Panc1 (cell line): Measurements from ENCODE around the gene ADAM10. TPM values are rescaled to one million over a fixed set of nuclear protein-coding genes. Genes with fewer than 3 reads are reported as not detected.
A peak's percentile ranks its signal among the peaks of the same experiment; 100 is the strongest.

ENCODE experiments used
- ATAC-seq: fragments of 200-7000 bp; cut with Tn5 transposase; 2 replicates; pipeline ENCODE4 v1.9.1; 2020; ENCODE audit warnings: mild to moderate bottlenecking, moderate library complexity
- BruUV-seq: library from RNA; stranded (reverse); fragments of 400-500 nt; replicated peaks from 2 replicates; lab custom pipeline; 2021; lab: Mats Ljungman, UMichigan
- CTCF ChIA-PET: fragments of 300-600 bp; sonication (Branson Sonifier 250); formaldehyde crosslinking; loops from one replicate; lab custom pipeline; 2022; ENCODE audit warnings: antibody characterized with exemption; lab: Charles Lee
- POLR2A ChIA-PET: fragments of 300-600 bp; sonication (Branson Sonifier 250); formaldehyde crosslinking; loops from one replicate; lab custom pipeline; 2022; ENCODE audit warnings: antibody characterized with exemption; lab: Charles Lee
- DNase-seq: peaks from one replicate; pipeline ENCODE4 v3.0.0-alpha.2; 2010; ENCODE audit warnings: low read depth, low spot score
- H3K27ac ChIP-seq: 2 replicates; pipeline ENCODE4 v1.5.1; 2011; ENCODE audit warnings: mild to moderate bottlenecking, low read length, inconsistent platforms
- H3K27me3 ChIP-seq: fragments of 200-500 bp; sonication (Bioruptor generic); 2 replicates; pipeline ENCODE4 v1.6.0; 2014; ENCODE audit warnings: low read length, inconsistent platforms; ENCODE audit not compliant: control insufficient read depth, insufficient read depth
- H3K36me3 ChIP-seq: fragments of 200-500 bp; sonication (Bioruptor generic); 2 replicates; pipeline ENCODE4 v1.5.1; 2014; ENCODE audit warnings: inconsistent platforms, mild to moderate bottlenecking, low read length, moderate library complexity; ENCODE audit not compliant: control insufficient read depth, insufficient read depth
- H3K4me1 ChIP-seq: 2 replicates; pipeline ENCODE4 v1.5.1; 2011; ENCODE audit warnings: inconsistent platforms, mild to moderate bottlenecking, low read length, moderate library complexity; ENCODE audit not compliant: control insufficient read depth, insufficient read depth
- H3K4me3 ChIP-seq, 2 experiments: 2 replicates each; pipeline ENCODE4 v1.5.1; 2011 to 2012; ENCODE audit warnings: low read depth in 2 of 2, low read length in 2 of 2, mild to moderate bottlenecking in 2 of 2, inconsistent platforms in 1 of 2, moderate library complexity in 1 of 2
- H3K9me3 ChIP-seq: fragments of 200-500 bp; sonication (Bioruptor generic); 2 replicates; pipeline ENCODE4 v1.5.1; 2014; ENCODE audit warnings: low read depth, mild to moderate bottlenecking, inconsistent platforms, low read length, moderate library complexity; ENCODE audit not compliant: control insufficient read depth, insufficient read depth
- POLR2AphosphoS5 ChIP-seq: IDR thresholded peaks from 2 replicates; pipeline ENCODE4 v1.6.1; 2012; ENCODE audit warnings: mild to moderate bottlenecking, low read depth, low read length, moderate library complexity
- SIN3A ChIP-seq: IDR thresholded peaks from 2 replicates; pipeline ENCODE4 v1.6.1; 2012; ENCODE audit warnings: low read depth, mild to moderate bottlenecking, low read length, moderate library complexity, borderline replicate concordance; ENCODE audit not compliant: insufficient read depth
- TCF7L2 ChIP-seq: IDR thresholded peaks from 2 replicates; pipeline ENCODE4 v1.6.1; 2011; ENCODE audit warnings: mild to moderate bottlenecking, low read depth, low read length, inconsistent platforms
- in situ Hi-C: cut with HindIII; loops from 2 replicates; pipeline ENCODE4 v1.10.0; 2016; ENCODE audit warnings: low sequenced_read_pairs, low pct_unique_long_range_greater_than_20kb
- intact Hi-C: fragments of 100-400 bp; cut with micrococcal nuclease; formaldehyde crosslinking; loops from one replicate; pipeline ENCODE4 v1.10.0; 2022; ENCODE audit not compliant: unreplicated experiment
- total RNA-seq: library from RNA; stranded (reverse); gene quantifications from one replicate; pipeline ENCODE4 v1.2.1, GENCODE V29; 2021; ENCODE audit not compliant: unreplicated experiment
- TF ChIP-seq, protein P1 (sequence below): fragments of 450-650 bp; IDR thresholded peaks from 2 replicates; pipeline ENCODE4 v1.5.1; 2017; ENCODE audit warnings: mild to moderate bottlenecking
- TF ChIP-seq, protein P2 (sequence below), 2 experiments: IDR thresholded peaks; 2 replicates each; pipeline ENCODE4 v1.6.1; 2011 to 2012; ENCODE audit warnings: low read depth in 2 of 2, control low read depth in 1 of 2, low read length in 1 of 2, mild to moderate bottlenecking in 1 of 2, moderate library complexity in 1 of 2; ENCODE audit not compliant: insufficient read depth in 1 of 2

The ADAM10 gene
- total RNA-seq, 1 experiment from 2014 or later: 176 TPM

DNA sequence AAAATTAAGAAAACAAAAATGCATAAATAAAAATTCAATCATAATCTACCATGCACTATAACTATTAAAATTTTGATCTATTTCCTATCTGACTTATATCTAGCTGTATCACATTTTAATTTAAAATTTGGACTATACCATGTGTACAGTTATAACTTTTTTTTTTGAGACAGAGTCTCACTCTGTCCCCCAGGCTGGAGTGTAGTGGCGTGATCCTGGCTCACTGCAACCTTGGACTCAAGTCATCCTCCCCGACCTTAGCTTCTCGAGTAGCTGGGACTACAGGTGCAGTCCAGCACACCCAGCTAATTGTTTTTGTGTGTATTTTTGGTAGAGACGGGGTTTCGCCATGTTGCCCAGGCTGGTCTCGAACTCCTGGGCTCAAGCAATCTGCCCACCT is 119.9 kb downstream of the ADAM10 start:
- in situ Hi-C loops: no loop called here
- ChIA-PET CTCF (no interaction called here), POLR2A (no interaction called here)
- H3K27me3 ChIP-seq: no peaks in the 10 kb centered on the region
- intact Hi-C loops: no loop called here
- no TSS peak for BruUV-seq
- no peaks in the 10 kb centered on the region for H3K9me3 ChIP-seq
- H3K4me3 ChIP-seq: no peak overlapping the region
- no peaks in the 10 kb centered on the region; the same call in 1 of the 2 replicates for H3K4me1 ChIP-seq
- H3K27ac ChIP-seq: no peak overlapping the region
- ATAC-seq: no peak
- TF ChIP-seq TCF7L2 (no peak), SIN3A (no peak), POLR2AphosphoS5 (no peak)
- TF ChIP-seq, protein P1, sequence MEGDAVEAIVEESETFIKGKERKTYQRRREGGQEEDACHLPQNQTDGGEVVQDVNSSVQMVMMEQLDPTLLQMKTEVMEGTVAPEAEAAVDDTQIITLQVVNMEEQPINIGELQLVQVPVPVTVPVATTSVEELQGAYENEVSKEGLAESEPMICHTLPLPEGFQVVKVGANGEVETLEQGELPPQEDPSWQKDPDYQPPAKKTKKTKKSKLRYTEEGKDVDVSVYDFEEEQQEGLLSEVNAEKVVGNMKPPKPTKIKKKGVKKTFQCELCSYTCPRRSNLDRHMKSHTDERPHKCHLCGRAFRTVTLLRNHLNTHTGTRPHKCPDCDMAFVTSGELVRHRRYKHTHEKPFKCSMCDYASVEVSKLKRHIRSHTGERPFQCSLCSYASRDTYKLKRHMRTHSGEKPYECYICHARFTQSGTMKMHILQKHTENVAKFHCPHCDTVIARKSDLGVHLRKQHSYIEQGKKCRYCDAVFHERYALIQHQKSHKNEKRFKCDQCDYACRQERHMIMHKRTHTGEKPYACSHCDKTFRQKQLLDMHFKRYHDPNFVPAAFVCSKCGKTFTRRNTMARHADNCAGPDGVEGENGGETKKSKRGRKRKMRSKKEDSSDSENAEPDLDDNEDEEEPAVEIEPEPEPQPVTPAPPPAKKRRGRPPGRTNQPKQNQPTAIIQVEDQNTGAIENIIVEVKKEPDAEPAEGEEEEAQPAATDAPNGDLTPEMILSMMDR: no peak
- TF ChIP-seq, protein P2, sequence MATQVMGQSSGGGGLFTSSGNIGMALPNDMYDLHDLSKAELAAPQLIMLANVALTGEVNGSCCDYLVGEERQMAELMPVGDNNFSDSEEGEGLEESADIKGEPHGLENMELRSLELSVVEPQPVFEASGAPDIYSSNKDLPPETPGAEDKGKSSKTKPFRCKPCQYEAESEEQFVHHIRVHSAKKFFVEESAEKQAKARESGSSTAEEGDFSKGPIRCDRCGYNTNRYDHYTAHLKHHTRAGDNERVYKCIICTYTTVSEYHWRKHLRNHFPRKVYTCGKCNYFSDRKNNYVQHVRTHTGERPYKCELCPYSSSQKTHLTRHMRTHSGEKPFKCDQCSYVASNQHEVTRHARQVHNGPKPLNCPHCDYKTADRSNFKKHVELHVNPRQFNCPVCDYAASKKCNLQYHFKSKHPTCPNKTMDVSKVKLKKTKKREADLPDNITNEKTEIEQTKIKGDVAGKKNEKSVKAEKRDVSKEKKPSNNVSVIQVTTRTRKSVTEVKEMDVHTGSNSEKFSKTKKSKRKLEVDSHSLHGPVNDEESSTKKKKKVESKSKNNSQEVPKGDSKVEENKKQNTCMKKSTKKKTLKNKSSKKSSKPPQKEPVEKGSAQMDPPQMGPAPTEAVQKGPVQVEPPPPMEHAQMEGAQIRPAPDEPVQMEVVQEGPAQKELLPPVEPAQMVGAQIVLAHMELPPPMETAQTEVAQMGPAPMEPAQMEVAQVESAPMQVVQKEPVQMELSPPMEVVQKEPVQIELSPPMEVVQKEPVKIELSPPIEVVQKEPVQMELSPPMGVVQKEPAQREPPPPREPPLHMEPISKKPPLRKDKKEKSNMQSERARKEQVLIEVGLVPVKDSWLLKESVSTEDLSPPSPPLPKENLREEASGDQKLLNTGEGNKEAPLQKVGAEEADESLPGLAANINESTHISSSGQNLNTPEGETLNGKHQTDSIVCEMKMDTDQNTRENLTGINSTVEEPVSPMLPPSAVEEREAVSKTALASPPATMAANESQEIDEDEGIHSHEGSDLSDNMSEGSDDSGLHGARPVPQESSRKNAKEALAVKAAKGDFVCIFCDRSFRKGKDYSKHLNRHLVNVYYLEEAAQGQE (IDR thresholded peaks at IDR 0.05; ENCODE audit: insufficient read depth in 1 of 2, low read depth in 2 of 2, low read length in 1 of 2): no peak
- DNase-seq: no peak
- peaks cover 3% of the 10 kb centered on the region; the same call in 1 of the 2 replicates for H3K36me3 ChIP-seq

DNA sequence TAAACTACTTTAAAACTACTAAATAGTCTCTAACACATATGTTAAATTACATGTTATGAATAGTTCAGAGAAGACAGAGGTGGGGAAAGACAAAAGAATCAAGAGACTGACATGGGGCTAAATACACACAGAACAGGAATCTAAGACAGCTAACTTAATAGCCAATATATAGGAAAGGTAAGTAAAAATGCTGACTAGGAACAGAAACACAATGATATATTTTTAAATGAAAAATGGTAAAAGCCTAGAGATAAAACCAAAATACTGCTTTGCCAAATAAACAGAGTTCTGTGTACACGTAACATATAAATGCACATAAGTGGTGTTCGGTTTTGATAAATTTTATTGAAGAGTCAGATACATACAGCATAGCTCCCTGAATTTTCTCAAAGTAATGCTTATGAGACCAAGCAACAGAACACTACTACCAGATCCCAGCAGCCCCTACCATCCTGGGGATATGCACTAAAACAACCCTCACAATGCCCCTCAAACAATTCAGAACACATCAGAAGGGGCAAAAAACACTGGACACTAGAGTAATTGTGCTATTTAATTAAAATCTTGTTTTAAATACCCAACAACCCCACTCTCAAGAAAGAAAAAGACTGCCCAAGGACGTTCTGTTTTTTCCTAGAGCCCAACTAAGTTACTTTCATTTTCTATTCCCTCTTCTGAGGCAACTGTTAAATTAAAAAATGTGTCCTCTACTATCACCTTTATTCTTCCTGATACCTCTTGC is 121.1 kb downstream of the ADAM10 start:
- H3K36me3 ChIP-seq: peaks cover 3% of the 10 kb centered on the region; the same call in 1 of the 2 replicates
- TF ChIP-seq, protein P1: no peak
- TF ChIP-seq TCF7L2 (no peak), SIN3A (no peak), POLR2AphosphoS5 (no peak)
- TF ChIP-seq, protein P2 (IDR thresholded peaks at IDR 0.05; ENCODE audit: insufficient read depth in 1 of 2, low read depth in 2 of 2, low read length in 1 of 2): no peak
- no peak for DNase-seq
- no peaks in the 10 kb centered on the region; the same call in 1 of the 2 replicates for H3K4me1 ChIP-seq
- no peak for ATAC-seq
- BruUV-seq: no TSS peak
- in situ Hi-C loops (no loop called here), intact Hi-C loops (no loop called here)
- H3K9me3 ChIP-seq: no peaks in the 10 kb centered on the region
- H3K27ac ChIP-seq: no peak overlapping the region
- 0 out of 4 replicates have a peak overlapping the region, but pooled peaks of 1 of the 2 experiments have one; percentile 5 for H3K4me3 ChIP-seq
- ChIA-PET POLR2A (no interaction called here), CTCF (no interaction called here)
- no peaks in the 10 kb centered on the region for H3K27me3 ChIP-seq
